Measurements from ENCODE around the gene DBET.
"Not testable (repeated sequence)": the region's sequence is repeated elsewhere in the genome, so short reads cannot be mapped to it uniquely, and the experiment has no call there.

DBET gene

GRCh38 chr4:190049378-190050239, 14.7 kb upstream of the DBET start:
- not testable (repeated sequence) for DNase-seq (ENCODE audit: low read depth in 3 of 3)

GRCh38 chr4:190058997-190059396, 5.3 kb upstream of the DBET start:
- not testable (repeated sequence) for DNase-seq (ENCODE audit: low read depth in 3 of 3)

GRCh38 chr4:190064805-190065204, 503 bp downstream of the DBET start:
- not testable (repeated sequence) for DNase-seq (ENCODE audit: low read depth in 3 of 3)

- not testable (repeated sequence) for DNase-seq (ENCODE audit: low read depth in 3 of 3)
Observed at GRCh38 chr4:190068351-190068750, 4.0 kb downstream of the DBET start.

GRCh38 chr4:190093052-190093451, 28.8 kb downstream of the DBET start:
- DNase-seq (ENCODE audit: low read depth in 3 of 3) = not testable (repeated sequence)

GRCh38 chr4:190094031-190094430, 29.7 kb downstream of the DBET start:
- not testable (repeated sequence) for DNase-seq (ENCODE audit: low read depth in 3 of 3)

GRCh38 chr4:190095335-190095734, 31.0 kb downstream of the DBET start:
- DNase-seq (ENCODE audit: low read depth in 3 of 3) = not testable (repeated sequence)

- DNase-seq (ENCODE audit: low read depth in 3 of 3) = not testable (repeated sequence)
Observed at GRCh38 chr4:190099605-190100004, 35.3 kb downstream of the DBET start.

- DNase-seq (ENCODE audit: low read depth in 3 of 3) = not testable (repeated sequence)
Observed at GRCh38 chr4:190101525-190101924, 37.2 kb downstream of the DBET start.

GRCh38 chr4:190106191-190106590, 41.9 kb downstream of the DBET start:
- not testable (repeated sequence) for DNase-seq (ENCODE audit: low read depth in 3 of 3)

- DNase-seq (ENCODE audit: low read depth in 3 of 3) = not testable (repeated sequence)
Observed at GRCh38 chr4:190106611-190107480, 42.5 kb downstream of the DBET start.

GRCh38 chr4:190107766-190108485, 43.6 kb downstream of the DBET start:
- not testable (repeated sequence) for DNase-seq (ENCODE audit: low read depth in 3 of 3)

GRCh38 chr4:190108756-190109155, 44.5 kb downstream of the DBET start:
- DNase-seq (ENCODE audit: low read depth in 3 of 3) = not testable (repeated sequence)

GRCh38 chr4:190109390-190110011, 45.2 kb downstream of the DBET start:
- not testable (repeated sequence) for DNase-seq (ENCODE audit: low read depth in 3 of 3)

- not testable (repeated sequence) for DNase-seq (ENCODE audit: low read depth in 3 of 3)
Observed at GRCh38 chr4:190110033-190110432, 45.7 kb downstream of the DBET start.

GRCh38 chr4:190110570-190111295, 46.4 kb downstream of the DBET start:
- DNase-seq (ENCODE audit: low read depth in 3 of 3) = not testable (repeated sequence)

GRCh38 chr4:190112879-190113278, 48.6 kb downstream of the DBET start:
- not testable (repeated sequence) for DNase-seq (ENCODE audit: low read depth in 3 of 3)

GRCh38 chr4:190114991-190115390, 50.7 kb downstream of the DBET start:
- not testable (repeated sequence) for DNase-seq (ENCODE audit: low read depth in 3 of 3)
